Measurements from ENCODE around the gene GRM1. TPM values are rescaled to one million over a fixed set of nuclear protein-coding genes. Genes with fewer than 3 reads are reported as not detected.

The GRM1 gene
- total and polyA plus RNA-seq, 2 of the 4 experiments (the other 2 are of a cell fraction), result not detected

DNA sequence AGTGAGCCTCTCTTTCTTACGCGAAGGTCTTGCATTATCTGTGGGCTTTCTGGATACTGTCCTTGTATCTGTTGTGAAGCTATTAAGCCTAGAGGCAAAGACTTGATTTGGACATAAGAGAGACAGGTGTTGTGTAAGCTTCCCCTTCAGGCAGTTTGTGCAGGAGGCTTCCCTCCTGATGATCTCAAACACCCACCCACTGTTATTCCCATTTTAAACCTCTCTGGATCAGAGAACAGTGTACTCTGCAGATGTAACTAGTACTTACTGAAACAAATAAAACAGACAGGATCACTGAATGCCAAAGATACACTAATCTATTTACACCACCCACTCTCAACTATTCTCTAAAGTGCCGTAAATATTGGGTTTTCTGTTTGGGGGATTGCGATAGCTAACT lies 401.0 kb downstream of the GRM1 start:
- no peaks in the 10 kb centered on the region for H3K36me3 ChIP-seq (ENCODE audit: control insufficient read depth, insufficient read depth, low read length)
- no peak overlapping the region for H4K8ac ChIP-seq (ENCODE audit: low read depth in 2 of 2, low read length in 2 of 2)
- intact Hi-C loops (cut with micrococcal nuclease), result no loop called here
- POLR2A ChIA-PET (ENCODE audit: unreplicated experiment), result no interaction called here
- in situ Hi-C loops (cut with MboI; ENCODE audit: low sequenced_read_pairs), result no loop called here
- H4K20me1 ChIP-seq (ENCODE audit: insufficient read depth, low read length), result no peaks in the 10 kb centered on the region
- H3K14ac ChIP-seq (replicated peaks; ENCODE audit: low read depth, low read length), result no peak overlapping the region
- no TSS peak for BruUV-seq (replicated peaks)
- no peaks in the 10 kb centered on the region for H3K9me3 ChIP-seq (ENCODE audit: control insufficient read depth, insufficient read depth, low read length)
- CTCF ChIA-PET, result no interaction called here
- H3K27ac ChIP-seq (ENCODE audit: insufficient read depth, low read length), result no peak overlapping the region
- DNase-seq (no peak), ATAC-seq (ENCODE audit: low read depth) (no peak)
- no peak overlapping the region for H3K4me3 ChIP-seq (ENCODE audit: insufficient read depth, low read depth, low read length)
- dilution Hi-C loops (cut with HindIII; ENCODE audit: low sequenced_read_pairs, unreplicated experiment), result no loop called here
- H2BK20ac ChIP-seq (ENCODE audit: low read depth, low read length), result no peak overlapping the region
- H3K4me1 ChIP-seq (ENCODE audit: control insufficient read depth, insufficient read depth, low read length), result no peaks in the 10 kb centered on the region
- no CpG with 5 or more reads among the region's 4 CpGs for WGBS, 2 experiments (ENCODE audit: extremely low coverage in 2 of 2, insufficient read length in 1 of 2)
- H3K27me3 ChIP-seq (ENCODE audit: control insufficient read depth, insufficient read depth, low read length), result peaks cover 5% of the 10 kb centered on the region; the same call in 1 of the 2 replicates
- no peak overlapping the region for H3K4me2 ChIP-seq (ENCODE audit: low read depth, low read length)
- H4K91ac ChIP-seq (ENCODE audit: insufficient read depth, low read depth, low read length), result no peak overlapping the region
- H2BK120ac ChIP-seq (ENCODE audit: low read depth, low read length), result no peak overlapping the region
- H3K4ac ChIP-seq (ENCODE audit: low read depth, low read length), result no peak overlapping the region
- H3K23ac ChIP-seq (ENCODE audit: low read depth, low read length), result no peak overlapping the region
- H2BK15ac ChIP-seq (ENCODE audit: low read depth, low read length), result no peak overlapping the region
- no peak overlapping the region for H2AFZ ChIP-seq (replicated peaks; ENCODE audit: low read length, poor library complexity)
- no peak overlapping the region for H2AK5ac ChIP-seq (ENCODE audit: low read depth, low read length)
- no peak overlapping the region for H3K9ac ChIP-seq (ENCODE audit: low read depth, low read length)
- no peak overlapping the region for H3K18ac ChIP-seq (ENCODE audit: low read depth, low read length)
- no peaks in the 10 kb centered on the region for H3K79me1 ChIP-seq (ENCODE audit: low read depth in 1 of 2, low read length in 2 of 2)
- no peak overlapping the region for H3K56ac ChIP-seq (ENCODE audit: extremely low read depth, insufficient read depth, low read length)
- no peaks in the 10 kb centered on the region for H3K9me1 ChIP-seq (ENCODE audit: insufficient read depth, low read length)
- H2BK5ac ChIP-seq (ENCODE audit: low read depth, low read length, poor library complexity, severe bottlenecking), result no peak overlapping the region
- H2AK9ac ChIP-seq (replicated peaks; ENCODE audit: low read depth, low read length, poor library complexity), result no peak overlapping the region
- TF ChIP-seq MAZ (IDR thresholded peaks at IDR 0.05; ENCODE audit: borderline replicate concordance, low read depth, low read length) (no peak), NFE2L2 (IDR thresholded peaks at IDR 0.05; ENCODE audit: low read depth, low read length) (no peak), MXI1 (IDR thresholded peaks at IDR 0.05; ENCODE audit: borderline replicate concordance, low read depth, low read length) (no peak), FOS (IDR thresholded peaks at IDR 0.05; ENCODE audit: low read depth, low read length) (no peak), RCOR1 (IDR thresholded peaks at IDR 0.05; ENCODE audit: insufficient replicate concordance, low read length) (no peak), RAD21 (IDR thresholded peaks at IDR 0.05; ENCODE audit: low read length) (no peak), POLR2A (IDR thresholded peaks at IDR 0.05; ENCODE audit: low read depth, low read length) (no peak), USF2 (IDR thresholded peaks at IDR 0.05; ENCODE audit: low read depth, low read length) (no peak), CTCF (conservative IDR thresholded peaks at IDR 0.05; ENCODE audit: low read depth, low read length) (no peak), BHLHE40 (IDR thresholded peaks at IDR 0.05; ENCODE audit: low read depth, low read length) (no peak), RFX5 (IDR thresholded peaks at IDR 0.05; ENCODE audit: low read depth, low read length) (no peak), CHD1 (IDR thresholded peaks at IDR 0.05; ENCODE audit: low read depth, low read length) (no peak), SMC3 (IDR thresholded peaks at IDR 0.05; ENCODE audit: low read depth, low read length) (no peak)
- TF ChIP-seq, protein P1, sequence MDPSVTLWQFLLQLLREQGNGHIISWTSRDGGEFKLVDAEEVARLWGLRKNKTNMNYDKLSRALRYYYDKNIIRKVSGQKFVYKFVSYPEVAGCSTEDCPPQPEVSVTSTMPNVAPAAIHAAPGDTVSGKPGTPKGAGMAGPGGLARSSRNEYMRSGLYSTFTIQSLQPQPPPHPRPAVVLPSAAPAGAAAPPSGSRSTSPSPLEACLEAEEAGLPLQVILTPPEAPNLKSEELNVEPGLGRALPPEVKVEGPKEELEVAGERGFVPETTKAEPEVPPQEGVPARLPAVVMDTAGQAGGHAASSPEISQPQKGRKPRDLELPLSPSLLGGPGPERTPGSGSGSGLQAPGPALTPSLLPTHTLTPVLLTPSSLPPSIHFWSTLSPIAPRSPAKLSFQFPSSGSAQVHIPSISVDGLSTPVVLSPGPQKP (IDR thresholded peaks at IDR 0.05; ENCODE audit: borderline replicate concordance, low read depth, low read length), result no peak
- no peak overlapping the region for H4K5ac ChIP-seq (ENCODE audit: low read depth, low read length)

All from IMR-90 (cell line).